ENCODE results near the gene LLGL2. TPM values are rescaled to one million over a fixed set of nuclear protein-coding genes. Genes with fewer than 3 reads are reported as not detected.

Gene LLGL2
- total and polyA plus RNA-seq, 5 donors from 2014 or later: 13.6 to 44.1 (median 17.5) TPM

- no peak overlapping the region for H3K4me3 Mint-ChIP-seq
- Histone ChIP-seq H3K27ac (ENCODE audit: insufficient read depth, low read length, poor library complexity, severe bottlenecking) (no peak overlapping the region), H3K36me3 (ENCODE audit: control insufficient read depth, insufficient read depth, low read length) (peaks cover 19% of the 10 kb centered on the region), H3K9me3 (ENCODE audit: control insufficient read depth in 2 of 2, low read length in 2 of 2) (no peaks in the 10 kb centered on the region), H3K4me3 (ENCODE audit: low read depth, low read length) (no peak overlapping the region), H3K27me3 (ENCODE audit: control insufficient read depth, insufficient read depth, low read length) (no peaks in the 10 kb centered on the region), H3K4me1 (ENCODE audit: control insufficient read depth, insufficient read depth, low read length, poor library complexity, severe bottlenecking) (peaks cover 17% of the 10 kb centered on the region)
- H3K9me3 Mint-ChIP-seq: peaks cover 0 to 1% (median 0%) of the 10 kb centered on the region in 7 donors
- H3K4me1 Mint-ChIP-seq: peaks cover 7 to 31% (median 15%) of the 10 kb centered on the region in 4 donors
- peak overlapping the region; percentile 71 to 92 (median 73) for H3K27ac Mint-ChIP-seq
- ATAC-seq (ENCODE audit: low read depth in 2 of 2) (no peak), DNase-seq (no peak)
- H3K27me3 Mint-ChIP-seq: no peaks in the 10 kb centered on the region
- H3K36me3 Mint-ChIP-seq: peaks cover 18% of the 10 kb centered on the region
Measured at GRCh38 chr17:75488693-75489510, 36.6 kb upstream of the LLGL2 start.

GRCh38 chr17:75489511-75489955 is 36.0 kb upstream of the LLGL2 start:
- Mint-ChIP-seq H3K27me3 (no peaks in the 10 kb centered on the region), H3K4me3 (no peak overlapping the region), H3K9me3 (peaks cover 0 to 1% (median 0%) of the 10 kb centered on the region in 7 donors), H3K4me1 (peaks cover 7 to 31% (median 15%) of the 10 kb centered on the region in 4 donors), H3K27ac (peak overlapping the region; percentile 20 to 46 (median 38)), H3K36me3 (peaks cover 22% of the 10 kb centered on the region)
- no peak for ATAC-seq (ENCODE audit: low read depth in 2 of 2)
- peaks cover 17% of the 10 kb centered on the region for H3K4me1 ChIP-seq (ENCODE audit: control insufficient read depth, insufficient read depth, low read length, poor library complexity, severe bottlenecking)
- no peak for DNase-seq
- no peaks in the 10 kb centered on the region for H3K27me3 ChIP-seq (ENCODE audit: control insufficient read depth, insufficient read depth, low read length)
- H3K9me3 ChIP-seq (ENCODE audit: control insufficient read depth in 2 of 2, low read length in 2 of 2): no peaks in the 10 kb centered on the region
- no peak overlapping the region for H3K4me3 ChIP-seq (ENCODE audit: low read depth, low read length)
- H3K27ac ChIP-seq (ENCODE audit: insufficient read depth, low read length, poor library complexity, severe bottlenecking): no peak overlapping the region
- H3K36me3 ChIP-seq (ENCODE audit: control insufficient read depth, insufficient read depth, low read length): peaks cover 25% of the 10 kb centered on the region

DNA sequence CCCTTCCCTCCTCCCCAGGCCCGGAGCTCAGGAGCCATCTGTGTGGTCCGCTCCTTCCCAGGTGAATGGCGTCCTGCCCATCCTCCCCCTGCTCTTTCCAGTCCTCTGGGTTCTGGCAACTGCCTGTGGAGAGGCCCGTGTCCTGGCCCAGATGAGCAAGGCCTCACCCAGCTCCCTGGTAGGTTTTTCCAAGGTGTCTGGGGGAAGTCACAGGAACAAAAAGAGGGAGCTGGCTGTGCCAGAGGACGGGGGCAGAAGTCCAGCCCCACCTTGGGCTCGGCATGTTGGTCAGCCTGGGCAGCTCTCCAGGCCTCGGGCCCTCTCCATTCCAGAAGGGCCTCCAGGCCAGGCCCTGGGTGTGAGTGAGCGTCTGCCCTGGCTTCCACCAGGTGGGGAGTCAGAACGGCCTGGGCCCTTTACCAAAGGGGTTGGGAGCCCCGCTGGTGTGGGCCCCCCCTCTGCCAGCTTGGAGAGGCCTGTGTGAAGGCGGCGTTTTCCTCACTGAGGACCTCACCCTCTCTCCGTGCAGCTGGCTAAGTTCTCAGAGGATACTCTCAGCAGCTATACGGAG is 35.2 kb upstream of the LLGL2 start:
- Mint-ChIP-seq H3K36me3 (peaks cover 22% of the 10 kb centered on the region), H3K4me1 (peaks cover 7 to 31% (median 15%) of the 10 kb centered on the region in 4 donors), H3K9me3 (peaks cover 0 to 1% (median 0%) of the 10 kb centered on the region in 7 donors), H3K27me3 (no peaks in the 10 kb centered on the region), H3K4me3 (no peak overlapping the region), H3K27ac (peak overlapping the region in 1 of 3 donors; percentile 20)
- Histone ChIP-seq H3K36me3 (ENCODE audit: control insufficient read depth, insufficient read depth, low read length) (peaks cover 32% of the 10 kb centered on the region), H3K27me3 (ENCODE audit: control insufficient read depth, insufficient read depth, low read length) (no peaks in the 10 kb centered on the region), H3K4me3 (ENCODE audit: low read depth, low read length) (no peak overlapping the region), H3K4me1 (ENCODE audit: control insufficient read depth, insufficient read depth, low read length, poor library complexity, severe bottlenecking) (peaks cover 17% of the 10 kb centered on the region), H3K27ac (ENCODE audit: insufficient read depth, low read length, poor library complexity, severe bottlenecking) (no peak overlapping the region), H3K9me3 (ENCODE audit: control insufficient read depth in 2 of 2, low read length in 2 of 2) (no peaks in the 10 kb centered on the region)
- ATAC-seq (ENCODE audit: low read depth in 2 of 2): no peak
- DNase-seq: no peak

GRCh38 chr17:75490953-75491649 is 34.4 kb upstream of the LLGL2 start:
- no peak for ATAC-seq (ENCODE audit: low read depth in 2 of 2)
- Mint-ChIP-seq H3K27me3 (no peaks in the 10 kb centered on the region), H3K36me3 (peaks cover 22% of the 10 kb centered on the region), H3K4me1 (peaks cover 7 to 30% (median 15%) of the 10 kb centered on the region in 4 donors), H3K27ac (no peak overlapping the region), H3K9me3 (peaks cover 0 to 1% (median 0%) of the 10 kb centered on the region in 7 donors), H3K4me3 (no peak overlapping the region)
- no peak for DNase-seq
- H3K27me3 ChIP-seq (ENCODE audit: control insufficient read depth, insufficient read depth, low read length): no peaks in the 10 kb centered on the region
- H3K4me1 ChIP-seq (ENCODE audit: control insufficient read depth, insufficient read depth, low read length, poor library complexity, severe bottlenecking): peaks cover 17% of the 10 kb centered on the region
- peaks cover 39% of the 10 kb centered on the region for H3K36me3 ChIP-seq (ENCODE audit: control insufficient read depth, insufficient read depth, low read length)
- no peak overlapping the region for H3K4me3 ChIP-seq (ENCODE audit: low read depth, low read length)
- no peaks in the 10 kb centered on the region for H3K9me3 ChIP-seq (ENCODE audit: control insufficient read depth in 2 of 2, low read length in 2 of 2)
- H3K27ac ChIP-seq (ENCODE audit: insufficient read depth, low read length, poor library complexity, severe bottlenecking): no peak overlapping the region

GRCh38 chr17:75491680-75492079 is 33.8 kb upstream of the LLGL2 start:
- Histone ChIP-seq H3K9me3 (ENCODE audit: control insufficient read depth in 2 of 2, low read length in 2 of 2) (no peaks in the 10 kb centered on the region), H3K4me3 (ENCODE audit: low read depth, low read length) (no peak overlapping the region), H3K27me3 (ENCODE audit: control insufficient read depth, insufficient read depth, low read length) (no peaks in the 10 kb centered on the region), H3K27ac (ENCODE audit: insufficient read depth, low read length, poor library complexity, severe bottlenecking) (no peak overlapping the region), H3K4me1 (ENCODE audit: control insufficient read depth, insufficient read depth, low read length, poor library complexity, severe bottlenecking) (peaks cover 16% of the 10 kb centered on the region), H3K36me3 (ENCODE audit: control insufficient read depth, insufficient read depth, low read length) (peaks cover 41% of the 10 kb centered on the region)
- DNase-seq (no peak), ATAC-seq (ENCODE audit: low read depth in 2 of 2) (no peak)
- Mint-ChIP-seq H3K27me3 (no peaks in the 10 kb centered on the region), H3K4me3 (no peak overlapping the region), H3K9me3 (peaks cover 0 to 1% (median 0%) of the 10 kb centered on the region in 7 donors), H3K36me3 (peaks cover 18% of the 10 kb centered on the region), H3K27ac (no peak overlapping the region), H3K4me1 (peaks cover 7 to 24% (median 12%) of the 10 kb centered on the region in 4 donors)

- DNase-seq (no peak), ATAC-seq (ENCODE audit: low read depth in 2 of 2) (no peak)
- H3K27ac ChIP-seq (ENCODE audit: insufficient read depth, low read length, poor library complexity, severe bottlenecking): no peak overlapping the region
- peaks cover 0 to 17% (median 2%) of the 10 kb centered on the region in 4 donors for H3K4me1 Mint-ChIP-seq
- H3K27ac Mint-ChIP-seq: peak overlapping the region in 1 of 3 donors; percentile 20
- H3K27me3 Mint-ChIP-seq: no peaks in the 10 kb centered on the region
- no peaks in the 10 kb centered on the region for H3K9me3 Mint-ChIP-seq
- H3K4me1 ChIP-seq (ENCODE audit: control insufficient read depth, insufficient read depth, low read length, poor library complexity, severe bottlenecking): peaks cover 6% of the 10 kb centered on the region
- peaks cover 14% of the 10 kb centered on the region for H3K36me3 Mint-ChIP-seq
- H3K4me3 Mint-ChIP-seq: peak overlapping the region in 1 of 4 donors; percentile 15
- H3K9me3 ChIP-seq (ENCODE audit: control insufficient read depth in 2 of 2, low read length in 2 of 2): no peaks in the 10 kb centered on the region
- H3K36me3 ChIP-seq (ENCODE audit: control insufficient read depth, insufficient read depth, low read length): peaks cover 43% of the 10 kb centered on the region
- H3K27me3 ChIP-seq (ENCODE audit: control insufficient read depth, insufficient read depth, low read length): no peaks in the 10 kb centered on the region
- no peak overlapping the region for H3K4me3 ChIP-seq (ENCODE audit: low read depth, low read length)
Measured at GRCh38 chr17:75492555-75493168, 32.8 kb upstream of the LLGL2 start.

- peaks cover 53% of the 10 kb centered on the region for H3K36me3 ChIP-seq (ENCODE audit: control insufficient read depth, insufficient read depth, low read length)
- ATAC-seq (ENCODE audit: low read depth in 2 of 2) (no peak), DNase-seq (no peak)
- H3K27me3 ChIP-seq (ENCODE audit: control insufficient read depth, insufficient read depth, low read length): no peaks in the 10 kb centered on the region
- H3K4me3 ChIP-seq (ENCODE audit: low read depth, low read length): no peak overlapping the region
- H3K4me3 Mint-ChIP-seq: no peak overlapping the region
- H3K36me3 Mint-ChIP-seq: peaks cover 13% of the 10 kb centered on the region
- no peak overlapping the region for H3K27ac Mint-ChIP-seq
- no peaks in the 10 kb centered on the region for H3K9me3 ChIP-seq (ENCODE audit: control insufficient read depth in 2 of 2, low read length in 2 of 2)
- peaks cover 0 to 7% (median 0%) of the 10 kb centered on the region in 4 donors for H3K4me1 Mint-ChIP-seq
- H3K9me3 Mint-ChIP-seq: no peaks in the 10 kb centered on the region
- H3K27me3 Mint-ChIP-seq: no peaks in the 10 kb centered on the region
- no peak overlapping the region for H3K27ac ChIP-seq (ENCODE audit: insufficient read depth, low read length, poor library complexity, severe bottlenecking)
- no peaks in the 10 kb centered on the region for H3K4me1 ChIP-seq (ENCODE audit: control insufficient read depth, insufficient read depth, low read length, poor library complexity, severe bottlenecking)
Measured at GRCh38 chr17:75493476-75494129, 31.9 kb upstream of the LLGL2 start.

All from CD4-positive, CD25-positive, alpha-beta regulatory T cell (primary cell).